COLO668 (cell line): Measurements from ENCODE around the gene ZMYND8.

Experiments used
- DNase-seq: peaks from one replicate; lab custom pipeline; 2025; ENCODE audit not compliant: unreplicated experiment; lab: John Stamatoyannopoulos, UW

Gene ZMYND8

GRCh38 chr20:47232518-47232917, 124.0 kb downstream of the ZMYND8 start:
- DNase-seq = no peak

DNA sequence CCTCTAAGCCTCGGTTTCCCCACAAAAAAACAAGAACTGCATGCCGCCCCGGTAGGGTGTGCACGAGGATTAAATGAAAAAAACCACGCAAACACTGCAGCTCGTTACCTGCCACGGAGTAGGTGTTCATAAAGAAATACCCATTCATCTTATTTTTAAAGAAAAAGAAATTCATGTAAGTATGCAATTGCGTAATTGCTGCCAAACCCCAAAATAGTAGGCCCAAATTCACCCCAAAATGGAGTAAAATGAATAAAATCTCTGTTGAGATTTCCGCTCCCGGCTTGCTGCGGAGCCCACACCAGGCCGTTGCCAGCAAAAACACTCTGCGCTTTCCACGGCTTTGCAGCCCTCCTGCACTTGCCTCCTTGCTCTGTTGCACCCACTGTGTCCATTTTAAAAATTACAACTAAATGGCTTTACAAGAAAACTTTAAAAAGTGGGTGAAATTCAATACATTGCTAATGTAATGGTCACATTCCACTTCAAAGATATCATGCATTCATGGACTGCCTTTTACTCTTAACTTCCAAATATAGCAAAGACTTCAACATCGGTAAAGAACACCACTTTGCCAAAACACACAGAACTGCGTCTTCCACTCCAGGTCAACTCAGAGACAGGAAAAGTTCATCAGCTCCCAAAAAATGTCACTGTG, 125.0 kb downstream of the ZMYND8 start:
- DNase-seq = no peak

DNA sequence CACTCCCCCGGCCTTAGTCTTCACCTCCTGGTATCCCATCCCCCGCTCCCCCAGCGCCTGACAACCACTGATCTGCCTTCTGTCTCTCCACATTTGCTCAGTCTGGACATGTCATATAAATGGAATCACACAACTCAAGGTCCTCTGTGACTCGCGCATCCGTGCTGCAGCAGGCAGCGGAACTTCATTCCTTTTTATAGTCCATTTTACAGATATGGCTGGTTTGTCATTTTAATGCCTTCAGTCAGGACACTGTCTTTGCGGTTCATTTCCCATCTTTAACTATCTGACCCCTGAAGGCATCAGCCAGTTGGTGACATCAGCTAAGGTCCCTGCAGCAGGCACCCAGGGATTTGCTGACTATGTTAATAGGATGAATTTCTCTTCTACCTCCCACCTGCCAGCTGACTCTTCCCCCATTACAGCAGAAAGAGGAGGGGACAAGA, 125.7 kb downstream of the ZMYND8 start:
- DNase-seq = no peak

- DNase-seq = no peak
These were observed 127.8 kb downstream of the ZMYND8 start for GRCh38 chr20:47228654-47229053.

DNA sequence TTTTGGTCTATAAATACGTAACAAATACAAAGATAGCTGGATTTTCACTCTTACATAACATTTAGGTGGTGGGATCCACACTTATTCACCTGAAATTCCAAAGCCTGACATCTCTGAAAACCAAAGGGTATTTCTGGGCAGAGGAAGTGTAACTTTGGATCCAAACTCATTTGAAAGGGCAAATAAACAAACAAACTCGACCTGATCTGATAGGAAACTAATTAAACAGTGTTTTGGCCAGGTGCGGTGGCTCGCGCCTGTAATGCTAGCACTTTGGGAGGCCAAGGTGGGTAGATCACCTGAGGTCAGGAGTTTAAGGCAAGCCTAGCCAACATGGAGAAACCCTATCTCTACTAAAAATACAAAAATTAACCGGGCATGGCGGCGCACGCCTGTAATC, 128.9 kb downstream of the ZMYND8 start:
- DNase-seq = no peak

GRCh38 chr20:47227119-47227518, 129.4 kb downstream of the ZMYND8 start:
- DNase-seq = no peak

- DNase-seq = no peak
These were observed 131.0 kb downstream of the ZMYND8 start for GRCh38 chr20:47225458-47225857.

DNA sequence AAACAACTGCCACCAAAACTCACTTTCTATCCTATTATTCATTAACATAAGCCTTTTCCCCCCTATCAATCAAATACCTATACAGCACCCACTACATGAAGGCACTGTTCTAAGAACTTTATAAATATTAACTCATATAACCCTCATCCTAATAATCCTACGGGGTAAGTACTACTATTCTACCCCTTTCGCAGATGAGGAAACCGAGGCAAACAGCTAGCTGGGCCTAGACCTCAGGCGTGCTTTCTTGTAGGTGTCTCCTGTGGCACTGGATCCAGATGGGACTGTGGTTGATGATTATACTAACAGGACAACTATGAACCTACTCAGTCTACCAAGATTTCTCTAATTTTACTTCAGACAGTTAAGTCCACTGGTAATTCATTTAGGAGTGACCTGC, 131.6 kb downstream of the ZMYND8 start:
- DNase-seq = no peak

GRCh38 chr20:47224300-47224791, 132.2 kb downstream of the ZMYND8 start:
- no peak for DNase-seq

- no peak for DNase-seq
These were observed 132.6 kb downstream of the ZMYND8 start for GRCh38 chr20:47223896-47224295.

GRCh38 chr20:47222468-47223119, 133.9 kb downstream of the ZMYND8 start:
- DNase-seq = no peak

DNA sequence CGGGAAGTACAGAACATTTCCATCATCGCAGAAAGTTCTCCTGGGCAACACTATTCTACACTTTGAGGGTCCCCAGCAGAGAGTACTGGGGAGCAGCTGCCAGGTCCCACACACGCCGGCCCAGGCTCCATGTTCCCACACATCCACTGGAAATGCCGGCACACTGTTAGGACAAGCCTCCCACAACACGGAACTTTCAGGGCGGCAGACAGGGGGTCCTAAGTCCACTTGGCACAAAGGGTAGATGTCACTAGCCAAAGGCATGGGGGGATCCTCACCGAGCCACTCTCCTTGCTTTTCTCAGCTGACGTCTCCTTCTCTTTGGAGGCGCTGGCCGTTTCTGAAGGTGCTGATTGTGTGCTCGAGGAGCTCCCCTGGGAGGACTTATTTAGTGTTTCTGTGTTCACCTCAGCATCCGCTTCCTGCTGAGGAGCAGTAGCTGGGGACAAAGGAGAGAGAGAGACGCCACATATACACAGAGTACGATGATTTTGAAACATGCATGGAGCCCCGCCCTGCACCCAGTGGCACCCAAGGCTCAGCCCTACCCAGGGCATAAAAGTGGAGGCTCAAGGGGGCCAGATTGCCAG, 135.4 kb downstream of the ZMYND8 start:
- no peak for DNase-seq

- peak; percentile 49 for DNase-seq
These were observed 136.3 kb downstream of the ZMYND8 start for GRCh38 chr20:47220161-47220582.

- no peak for DNase-seq
These were observed 138.7 kb downstream of the ZMYND8 start for GRCh38 chr20:47217482-47218446.

GRCh38 chr20:47216819-47217410, 139.6 kb downstream of the ZMYND8 start:
- no peak for DNase-seq

GRCh38 chr20:47215653-47216397, 140.7 kb downstream of the ZMYND8 start:
- no peak for DNase-seq

- DNase-seq = no peak
These were observed 142.5 kb downstream of the ZMYND8 start for GRCh38 chr20:47213966-47214365.

DNA sequence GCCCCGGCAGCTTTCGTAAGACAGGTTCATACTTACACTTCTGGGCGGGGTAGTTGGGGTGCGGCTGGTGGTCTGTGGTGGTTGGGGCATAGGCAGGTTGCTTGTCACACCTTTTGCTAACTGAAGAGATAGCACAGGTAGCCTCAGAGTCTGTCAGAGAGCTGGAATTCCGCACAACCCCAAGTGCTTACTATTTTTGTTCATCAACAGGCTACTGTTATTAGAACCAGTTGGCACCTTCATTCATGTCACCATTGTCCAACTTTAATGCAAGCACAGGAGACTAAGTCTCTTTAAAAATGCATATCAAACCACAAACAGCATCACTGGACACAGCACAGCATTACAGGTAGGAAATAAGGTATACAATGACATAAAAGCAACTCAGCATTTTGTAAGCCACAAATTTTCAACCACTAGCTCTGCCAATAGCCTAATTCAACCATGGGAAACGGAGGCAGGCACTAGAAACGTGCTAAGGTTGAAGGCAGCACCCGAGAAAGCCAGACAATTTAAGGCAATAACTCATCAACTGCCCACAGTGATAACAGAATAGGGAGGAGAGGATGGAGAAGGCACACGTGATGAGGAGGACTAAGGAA, 143.8 kb downstream of the ZMYND8 start:
- no peak for DNase-seq

DNA sequence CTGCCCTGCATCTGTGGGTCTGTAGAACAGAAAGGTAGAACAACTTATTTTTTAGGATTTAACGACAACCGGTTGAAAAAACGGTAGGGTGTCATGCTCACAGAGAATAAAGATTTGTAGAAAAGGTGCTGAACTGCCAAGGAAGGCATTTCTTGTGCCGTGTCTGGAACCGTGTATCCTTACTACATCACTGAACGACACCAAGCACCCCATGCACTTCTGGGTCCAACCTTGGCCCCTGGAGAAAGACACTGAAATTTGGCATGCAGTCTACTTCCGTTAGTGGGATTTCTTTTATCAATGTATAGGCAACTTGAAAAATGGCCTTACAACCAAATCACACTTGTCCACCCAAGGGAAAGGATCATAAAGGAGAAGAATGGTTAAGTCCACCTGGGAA, 145.5 kb downstream of the ZMYND8 start:
- DNase-seq = no peak

GRCh38 chr20:47210470-47210869, 146.0 kb downstream of the ZMYND8 start:
- no peak for DNase-seq
